GM12878 (cell line): ENCODE measurements around the gene EEF1B2. TPM values are rescaled to one million over a fixed set of nuclear protein-coding genes. Genes with fewer than 3 reads are reported as not detected.
"Not testable (repeated sequence)": the region's sequence is repeated elsewhere in the genome, so short reads cannot be mapped to it uniquely, and the experiment has no call there.

Experiments used
- ATAC-seq: fragments of 200-7000 bp; cut with Tn5 transposase; 3 replicates; pipeline ENCODE4 v1.9.1; 2020; ENCODE audit warnings: mild to moderate bottlenecking, moderate library complexity
- BruUV-seq: library from RNA; stranded (reverse); fragments of 400-500 nt; replicated peaks from 2 replicates; lab custom pipeline; 2021; lab: Mats Ljungman, UMichigan
- CTCF ChIA-PET: fragments of 300-600 bp; sonication (Branson Sonifier 250); formaldehyde crosslinking; extraction: SDS; loops from one replicate; lab custom pipeline; 2021; ENCODE audit warnings: inconsistent platforms; lab: Yijun Ruan, JAX
- POLR2A ChIA-PET: fragments of 350-600 bp; formaldehyde crosslinking; extraction: SDS; loops from one replicate; lab custom pipeline; 2021; ENCODE audit warnings: inconsistent platforms; lab: Charles Lee
- RAD21 ChIA-PET: fragments of 300-600 bp; sonication (Branson Sonifier 250); formaldehyde crosslinking; loops from one replicate; lab custom pipeline; 2023; ENCODE audit warnings: antibody characterized with exemption; ENCODE audit not compliant: unreplicated experiment; lab: Charles Lee
- SMC1A ChIA-PET: fragments of 300-600 bp; sonication (Branson Sonifier 250); formaldehyde crosslinking; loops from one replicate; lab custom pipeline; 2023; ENCODE audit not compliant: unreplicated experiment, uncharacterized antibody; lab: Charles Lee
- DNase-seq: peaks from one replicate; pipeline ENCODE4 v3.0.0-alpha.2; 2011; ENCODE audit warnings: low read depth, low spot score
- FAIRE-seq: peaks from 3 replicates; lab custom pipeline; 2011; peaks lifted over from hg19 to GRCh38; lab: Jason Lieb, UNC
- H2AFZ ChIP-seq: 2 replicates; pipeline ENCODE4 v1.6.0; 2011; ENCODE audit warnings: low read depth, low read length, control low read depth; ENCODE audit not compliant: control insufficient read depth
- H3K27ac ChIP-seq: 2 replicates; pipeline ENCODE4 v1.5.1; 2011; ENCODE audit warnings: control low read depth; ENCODE audit not compliant: control insufficient read depth, insufficient read depth
- H3K27me3 ChIP-seq, 2 experiments: replicated peaks in 1 of 2; 2 replicates each; pipeline versions ENCODE4 v1.6.0 to v1.6.1; 2011; ENCODE audit warnings: low read length in 1 of 2; ENCODE audit not compliant: control insufficient read depth in 2 of 2, insufficient read depth in 2 of 2
- H3K36me3 ChIP-seq, 2 experiments: 2 replicates each; pipeline ENCODE4 v1.5.1; 2011; ENCODE audit warnings: low read length in 1 of 2; ENCODE audit not compliant: control insufficient read depth in 2 of 2, insufficient read depth in 2 of 2
- H3K4me1 ChIP-seq: 2 replicates; pipeline ENCODE4 v1.6.1; 2011; ENCODE audit warnings: mild to moderate bottlenecking, low read length, moderate library complexity, mixed read lengths; ENCODE audit not compliant: control insufficient read depth, insufficient read depth
- H3K4me2 ChIP-seq: 2 replicates; pipeline ENCODE4 v1.6.0; 2011; ENCODE audit warnings: control low read depth; ENCODE audit not compliant: control insufficient read depth, insufficient read depth
- H3K4me3 ChIP-seq: fragments of 200-600 bp; sonication (generic); 2 replicates; pipeline ENCODE4 v1.5.1; 2016
- H3K79me2 ChIP-seq: 2 replicates; pipeline ENCODE4 v1.6.0; 2011; ENCODE audit warnings: low read length; ENCODE audit not compliant: control insufficient read depth, insufficient read depth
- H3K9ac ChIP-seq: 2 replicates; pipeline ENCODE4 v1.8.0; 2011; ENCODE audit warnings: low read length, control low read depth, mixed read lengths; ENCODE audit not compliant: control insufficient read depth, insufficient read depth
- H3K9me3 ChIP-seq: replicated peaks from 3 replicates; pipeline ENCODE4 v1.5.1; 2011; ENCODE audit warnings: mild to moderate bottlenecking, low read length; ENCODE audit not compliant: control insufficient read depth, insufficient read depth
- H4K20me1 ChIP-seq: 2 replicates; pipeline ENCODE4 v1.6.0; 2011; ENCODE audit not compliant: control insufficient read depth, insufficient read depth
- IRF5 ChIP-seq: fragments of 450-650 bp; IDR thresholded peaks from 2 replicates; pipeline ENCODE4 v1.6.1; 2017; ENCODE audit warnings: borderline replicate concordance
- JUNB ChIP-seq: IDR thresholded peaks from 2 replicates; pipeline ENCODE4 v1.6.1; 2016; ENCODE audit warnings: antibody characterized with exemption, mild to moderate bottlenecking
- NR2F1 ChIP-seq: fragments of 450-650 bp; conservative IDR thresholded peaks from 2 replicates; pipeline ENCODE4 v1.6.1; 2017; ENCODE audit warnings: mild to moderate bottlenecking
- POLR2A ChIP-seq: IDR thresholded peaks from 2 replicates; pipeline ENCODE4 v1.6.1; 2011; ENCODE audit warnings: low read depth, mild to moderate bottlenecking, low read length
- SPI1 ChIP-seq: IDR thresholded peaks from 2 replicates; pipeline ENCODE4 v1.6.1; 2011; ENCODE audit warnings: low read depth, mild to moderate bottlenecking, low read length, moderate library complexity, borderline replicate concordance; ENCODE audit not compliant: insufficient read depth
- WGBS: methylation state at CpG from one replicate; pipeline ENCODE4 v1.1.6; 2016; ENCODE audit warnings: low lambda C conversion rate; ENCODE audit not compliant: insufficient replicate concordance, insufficient coverage; ENCODE audit errors: missing lambda C conversion rate; 5-methylcytosine and 5-hydroxymethylcytosine counted together
- in situ Hi-C: fragments of 300-500 bp; cut with MboI; formaldehyde crosslinking; loops from 9 replicates; pipeline ENCODE4 v1.14.3; 2018; ENCODE audit warnings: mixed read lengths
- intact Hi-C: fragments of 100-400 bp; cut with micrococcal nuclease; formaldehyde crosslinking; loops from one replicate; pipeline ENCODE4 v1.14.2; 2022; ENCODE audit not compliant: unreplicated experiment
- polyA plus RNA-seq, 11 experiments: library from polyadenylated mRNA; depleted of rRNA in 4 of 11; unstranded in 6 of 11; stranded (reverse) in 5 of 11; fragments of >200 nt; fragmentation: Nextera tagmentation in 4 of 11; fragmentation: Illumina TruSeq in 1 of 11; extraction: Ambion mirVana in 4 of 11; extraction: Trizol in 1 of 11; gene quantifications; 1 replicate in 1 of 11; 2 replicates in 10 of 11; pipeline versions ENCODE4 v1.2.1 to v1.2.3, GENCODE V29; 2011 to 2016; ENCODE audit warnings: inconsistent platforms in 2 of 11, missing spikeins in 2 of 11, low read depth in 1 of 11
- total RNA-seq, 4 experiments: library from RNA; depleted of rRNA in 3 of 4; stranded (reverse); fragments of >200 nt in 3 of 4; fragmentation: Illumina TruSeq in 1 of 4; extraction: Trizol in 1 of 4; gene quantifications; 2 replicates each; pipeline versions ENCODE4 v1.2.1 to v1.2.3, GENCODE V29; 2013 to 2021

EEF1B2 gene
- total and polyA plus RNA-seq, 10 of the 15 experiments (the other 5 are each of a cell fraction or from before 2014, with no cell fraction given), result 719 to 2,110 (median 1,232) TPM

DNA sequence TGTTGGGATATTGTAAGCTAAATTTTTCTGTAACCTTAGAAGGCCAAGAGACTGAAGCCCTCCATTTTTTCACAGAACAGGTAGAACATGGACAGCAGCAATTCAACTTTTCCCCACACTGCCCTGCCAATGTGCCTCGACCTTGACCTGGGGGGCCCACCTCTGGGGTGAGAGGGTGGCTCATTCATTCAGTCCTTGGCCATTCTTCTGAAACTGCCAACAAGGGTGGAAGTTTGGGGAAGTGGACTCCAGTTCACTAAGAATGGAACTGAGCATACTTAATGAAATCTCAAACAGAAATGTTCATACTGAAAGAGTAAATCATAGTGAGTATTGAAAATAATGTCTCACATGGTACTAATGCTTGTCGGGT is 1.1 kb downstream of the EEF1B2 start:
- DNase-seq (no peak), FAIRE-seq (peak; percentile 49), ATAC-seq (peak; percentile 5)
- H3K9ac ChIP-seq, result peak overlapping the region; percentile 93
- RAD21 ChIA-PET, result interaction anchor here (1.2 to 1.3 kb wide), 2 partner anchors 90 to 156 kb away, joined by 3 read pairs; no protein-coding TSS in a partner anchor
- POLR2A ChIA-PET, result interaction anchor here (2.9 kb wide), 1 partner anchor 74 kb away, joined by 14 read pairs; the partner anchor contains the start of gene INO80D
- H4K20me1 ChIP-seq, result no peaks in the 10 kb centered on the region
- H3K36me3 ChIP-seq, result peaks cover 2 to 19% of the 10 kb centered on the region in 2 experiments; a peak in 3 of 4 replicates
- 2% methylated on average over 2 of the region's 2 CpGs for WGBS
- no peak overlapping the region for H2AFZ ChIP-seq
- H3K27me3 ChIP-seq, result no peaks in the 10 kb centered on the region
- intact Hi-C loops (loop anchor here (10.0 kb wide), 1 partner anchor 294 kb away; no protein-coding TSS in a partner anchor), in situ Hi-C loops (no loop called here)
- peak overlapping the region; percentile 94 for H3K27ac ChIP-seq
- H3K79me2 ChIP-seq, result peaks cover 72% of the 10 kb centered on the region
- CTCF ChIA-PET, result interaction anchor here (0.7 to 1.8 kb wide), 9 partner anchors 15 to 822 kb away, joined by 3 to 7 read pairs (median 3); partner anchors contain the start of gene ZDBF2
- SMC1A ChIA-PET, result interaction anchor here (1.1 to 1.9 kb wide), 5 partner anchors 72 to 159 kb away, joined by 3 to 7 read pairs (median 4); partner anchors contain the start of gene ZDBF2
- peak overlapping the region; percentile 93 for H3K4me3 ChIP-seq
- TF ChIP-seq POLR2A (0 out of 2 replicates have a peak, but pooled peaks have one; percentile 22), JUNB (peak; percentile 14; the same call in 1 of the 2 replicates), SPI1 (peak; percentile 71; the same call in 1 of the 2 replicates), NR2F1 (peak; percentile 47; the same call in 1 of the 2 replicates), IRF5 (no peak)
- H3K4me2 ChIP-seq, result peak overlapping the region; percentile 48
- no TSS peak for BruUV-seq
- no peaks in the 10 kb centered on the region for H3K9me3 ChIP-seq
- peaks cover 2% of the 10 kb centered on the region; the same call in 1 of the 2 replicates for H3K4me1 ChIP-seq

DNA sequence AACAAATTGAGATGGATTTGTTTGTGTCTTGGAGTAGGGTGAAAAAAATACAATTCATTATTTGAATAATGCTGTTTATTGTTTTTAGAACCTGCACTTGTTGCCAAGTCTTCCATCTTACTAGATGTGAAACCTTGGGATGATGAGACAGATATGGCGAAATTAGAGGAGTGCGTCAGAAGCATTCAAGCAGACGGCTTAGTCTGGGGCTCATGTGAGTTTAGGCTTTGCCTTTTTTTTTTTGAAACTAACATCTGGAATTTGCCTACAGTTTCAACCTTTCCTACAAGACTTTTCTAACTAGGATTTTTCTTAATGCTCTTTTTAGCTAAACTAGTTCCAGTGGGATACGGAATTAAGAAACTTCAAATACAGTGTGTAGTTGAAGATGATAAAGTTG is 2.7 kb downstream of the EEF1B2 start:
- Histone ChIP-seq H3K4me3 (peak overlapping the region; percentile 93), H3K36me3 (peaks cover 2 to 19% of the 10 kb centered on the region in 2 experiments; a peak in 3 of 4 replicates), H3K4me2 (peak overlapping the region; percentile 48), H3K79me2 (peaks cover 59% of the 10 kb centered on the region)
- WGBS, result 88% methylated on average over 4 of the region's 4 CpGs
- intact Hi-C loops, result loop anchor here (10.0 kb wide), 1 partner anchor 292 kb away; no protein-coding TSS in a partner anchor
- H3K9ac ChIP-seq, H2AFZ ChIP-seq, H3K27ac ChIP-seq, H4K20me1 ChIP-seq, H3K27me3 ChIP-seq, FAIRE-seq, H3K4me1 ChIP-seq, BruUV-seq, ATAC-seq, H3K9me3 ChIP-seq, DNase-seq, in situ Hi-C loops: not testable (repeated sequence)
- CTCF ChIA-PET, result interaction anchor here (0.6 to 1.7 kb wide), 7 partner anchors 12 to 1645 kb away, joined by 3 to 7 read pairs (median 3); no protein-coding TSS in a partner anchor
- RAD21 ChIA-PET, result interaction anchor here (0.6 kb wide), 1 partner anchor 21 kb away, joined by 3 read pairs; no protein-coding TSS in a partner anchor
- SMC1A ChIA-PET, result interaction anchor here (0.8 to 1.0 kb wide), 2 partner anchors 82 to 114 kb away, joined by 3 read pairs; no protein-coding TSS in a partner anchor
- POLR2A ChIA-PET, result interaction anchor here (0.5 kb wide), 2 partner anchors 71 to 484 kb away, joined by 3 read pairs; no protein-coding TSS in a partner anchor
